Testis (tissue), 3 donors: Measurements from ENCODE around the gene SDR42E2. TPM values are rescaled to one million over a fixed set of nuclear protein-coding genes. Genes with fewer than 3 reads are reported as not detected.

Source experiments
- DNase-seq: peaks from one replicate; pipeline ENCODE4 v3.0.0-alpha.2; 2019
- H3K27ac ChIP-seq, 2 donors: fragments of 200-600 bp; sonication (generic); one replicate each; pipeline ENCODE4 v1.5.1; 2019
- H3K27me3 ChIP-seq: fragments of 200-600 bp; sonication (generic); one replicate; pipeline ENCODE4 v1.5.1; 2019
- H3K36me3 ChIP-seq: fragments of 200-600 bp; sonication (generic); one replicate; pipeline ENCODE4 v1.5.1; 2017; ENCODE audit warnings: low read depth; ENCODE audit errors: missing control alignments
- H3K4me1 ChIP-seq: fragments of 200-600 bp; sonication (generic); one replicate; pipeline ENCODE4 v1.5.1; 2019
- H3K4me3 ChIP-seq, 2 donors: fragments of 200-600 bp; sonication (generic); one replicate each; pipeline ENCODE4 v1.5.1; 2017 to 2019
- H3K9me3 ChIP-seq: fragments of 200-600 bp; sonication (generic); one replicate; pipeline ENCODE4 v1.5.1; 2017
- CTCF ChIP-seq, 3 experiments: fragments of 450-650 bp in 2 of 3; fragments of 200-600 bp in 1 of 3; sonication (generic) in 1 of 3; IDR thresholded peaks; one replicate each; pipeline ENCODE4 v1.5.1; 2016 to 2019; ENCODE audit warnings: antibody characterized with exemption in 3 of 3, mild to moderate bottlenecking in 2 of 3, moderate library complexity in 1 of 3
- POLR2A ChIP-seq: fragments of 450-650 bp; IDR thresholded peaks from one replicate; pipeline ENCODE4 v1.6.1; 2017; ENCODE audit warnings: antibody characterized with exemption, mild to moderate bottlenecking, moderate library complexity
- WGBS, 2 donors: methylation state at CpG; one replicate each; pipeline ENCODE4 v1.1.5; 2018; 5-methylcytosine and 5-hydroxymethylcytosine counted together
- intact Hi-C: fragments of 100-400 bp; cut with DNase I; formaldehyde crosslinking; loops from one replicate; pipeline ENCODE4 v1.15.1; 2023; ENCODE audit warnings: low total_unique reads
- polyA plus RNA-seq: library from polyadenylated mRNA; stranded (reverse); fragments of 350-450 nt; fragmentation: Illumina TruSeq; extraction: RNeasy Lipid Tissue Mini Kit (QIAGEN cat#74804); gene quantifications from one replicate; pipeline ENCODE4 v1.2.3, GENCODE V29; 2014; ENCODE audit warnings: low read depth, low replicate concordance; ENCODE audit not compliant: insufficient read depth
- total RNA-seq, 2 donors: library from RNA; depleted of rRNA; stranded (reverse); fragments of >200 nt; gene quantifications; one replicate each; pipeline ENCODE4 v1.2.3, GENCODE V29; 2016

SDR42E2 gene
- total and polyA plus RNA-seq, 3 donors from 2014 or later = 0.31 to 1.4 (median 0.31) TPM

GRCh38 chr16:22203091-22203490 is 40.8 kb downstream of the SDR42E2 start:
- Histone ChIP-seq H3K27ac (no peak overlapping the region), H3K27me3 (no peaks in the 10 kb centered on the region), H3K36me3 (no peaks in the 10 kb centered on the region), H3K9me3 (no peaks in the 10 kb centered on the region), H3K4me3 (no peak overlapping the region), H3K4me1 (peaks cover 9% of the 10 kb centered on the region)
- no peak for DNase-seq
- intact Hi-C loops = no loop called here
- WGBS, 2 donors = 88 to 92% methylated on average over 5 of the region's 5 CpGs
- no peak for TF ChIP-seq POLR2A
- TF ChIP-seq CTCF (IDR thresholded peaks at IDR 0.05) = no peak

DNA sequence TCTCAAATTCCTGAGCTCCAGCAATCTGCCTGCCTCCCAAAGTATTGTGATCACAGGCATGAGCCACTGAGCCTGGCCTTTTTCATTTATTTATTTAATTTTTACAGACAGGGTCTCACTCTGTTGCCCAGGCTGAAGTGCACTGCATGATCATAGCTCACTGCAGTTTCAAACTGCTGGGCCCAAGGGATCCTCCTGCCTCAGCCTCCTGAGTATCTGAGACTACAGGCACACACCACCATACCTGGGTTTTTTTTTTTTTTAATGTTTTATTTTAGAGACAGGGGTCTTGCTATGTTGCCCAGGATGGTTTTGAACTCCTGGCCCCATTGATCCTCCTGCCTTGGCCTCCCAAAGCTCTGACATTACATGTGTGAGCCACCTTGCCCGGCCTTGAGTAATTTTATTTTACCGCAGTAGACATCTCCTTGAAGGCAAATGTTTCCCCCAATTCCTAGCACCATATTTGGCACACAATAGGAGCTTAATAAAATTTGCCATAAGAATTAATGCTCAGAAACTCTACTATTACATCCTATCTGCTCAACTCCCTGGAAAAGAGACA is 41.9 kb downstream of the SDR42E2 start:
- Histone ChIP-seq H3K27me3 (no peaks in the 10 kb centered on the region), H3K4me3 (no peak overlapping the region), H3K36me3 (no peaks in the 10 kb centered on the region), H3K9me3 (no peaks in the 10 kb centered on the region), H3K27ac (no peak overlapping the region), H3K4me1 (peaks cover 9% of the 10 kb centered on the region)
- DNase-seq = no peak
- WGBS, 2 donors = 78 to 83% methylated on average over 2 of the region's 2 CpGs
- intact Hi-C loops = no loop called here
- TF ChIP-seq POLR2A = no peak
- TF ChIP-seq CTCF (IDR thresholded peaks at IDR 0.05) = no peak

DNA sequence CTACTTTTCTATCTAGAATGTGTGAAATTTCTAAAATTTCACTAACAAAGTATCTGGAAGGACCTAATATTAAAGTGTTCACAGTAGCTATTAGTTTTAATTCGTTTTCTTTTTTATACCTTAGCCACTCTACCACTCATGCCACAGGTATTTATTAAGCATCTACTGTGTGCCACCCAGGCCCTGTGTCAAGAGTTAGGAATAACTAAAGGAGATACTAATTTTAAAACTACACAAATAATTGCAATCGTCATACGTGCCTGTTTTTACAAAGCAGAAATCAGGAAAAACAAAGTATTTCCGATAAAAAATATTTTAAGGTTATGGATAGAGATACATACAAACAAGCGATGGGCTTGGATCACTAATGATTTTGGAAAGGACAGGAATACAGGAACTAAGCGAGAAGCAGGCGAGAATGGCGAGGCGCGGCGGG is 43.3 kb downstream of the SDR42E2 start:
- TF ChIP-seq CTCF (IDR thresholded peaks at IDR 0.05) = no peak
- no peak for TF ChIP-seq POLR2A
- Histone ChIP-seq H3K4me3 (peak overlapping the region; percentile 75 to 83), H3K27ac (peak overlapping the region; percentile 35 to 85), H3K36me3 (no peaks in the 10 kb centered on the region), H3K9me3 (no peaks in the 10 kb centered on the region), H3K27me3 (no peaks in the 10 kb centered on the region), H3K4me1 (peaks cover 9% of the 10 kb centered on the region)
- no peak for DNase-seq
- 1 to 4% methylated on average over 11 of the region's 11 CpGs for WGBS, 2 donors
- intact Hi-C loops = no loop called here

- 0 to 1% methylated on average over 14 to 55 of the region's 74 CpGs for WGBS, 2 donors
- peaks cover 9% of the 10 kb centered on the region for H3K4me1 ChIP-seq
- H3K9me3 ChIP-seq = no peaks in the 10 kb centered on the region
- DNase-seq = peak; percentile 95
- TF ChIP-seq CTCF (IDR thresholded peaks at IDR 0.05) = peak; percentile 78 to 93 (median 80)
- no peak for TF ChIP-seq POLR2A
- peak within 1 kb of the TSS; percentile 75 to 83 for H3K4me3 ChIP-seq
- peak within 1 kb of the TSS; percentile 35 to 85 for H3K27ac ChIP-seq
- no peaks in the 10 kb centered on the region for H3K27me3 ChIP-seq
- intact Hi-C loops = no loop called here
- no peaks in the 10 kb centered on the region for H3K36me3 ChIP-seq
Observed at GRCh38 chr16:22206013-22206841, 43.9 kb downstream of the SDR42E2 start, which contains the start of gene EEF2K. TSS of gene EEF2K (plus strand) at chr16:22206278. CDS start at chr16:22225730, 19,452 bp downstream.
